Suppressor macrophage treated with lipopolysaccharide for 4 hours (primary cell): ENCODE measurements around the gene GRHL1.
A peak's percentile ranks its signal among the peaks of the same experiment; 100 is the strongest.
"Not testable (repeated sequence)": the region's sequence is repeated elsewhere in the genome, so short reads cannot be mapped to it uniquely, and the experiment has no call there.

Source experiments
- DNase-seq: peaks from one replicate; pipeline ENCODE4 v3.0.0-alpha.2; 2020

The GRHL1 gene, protein sequence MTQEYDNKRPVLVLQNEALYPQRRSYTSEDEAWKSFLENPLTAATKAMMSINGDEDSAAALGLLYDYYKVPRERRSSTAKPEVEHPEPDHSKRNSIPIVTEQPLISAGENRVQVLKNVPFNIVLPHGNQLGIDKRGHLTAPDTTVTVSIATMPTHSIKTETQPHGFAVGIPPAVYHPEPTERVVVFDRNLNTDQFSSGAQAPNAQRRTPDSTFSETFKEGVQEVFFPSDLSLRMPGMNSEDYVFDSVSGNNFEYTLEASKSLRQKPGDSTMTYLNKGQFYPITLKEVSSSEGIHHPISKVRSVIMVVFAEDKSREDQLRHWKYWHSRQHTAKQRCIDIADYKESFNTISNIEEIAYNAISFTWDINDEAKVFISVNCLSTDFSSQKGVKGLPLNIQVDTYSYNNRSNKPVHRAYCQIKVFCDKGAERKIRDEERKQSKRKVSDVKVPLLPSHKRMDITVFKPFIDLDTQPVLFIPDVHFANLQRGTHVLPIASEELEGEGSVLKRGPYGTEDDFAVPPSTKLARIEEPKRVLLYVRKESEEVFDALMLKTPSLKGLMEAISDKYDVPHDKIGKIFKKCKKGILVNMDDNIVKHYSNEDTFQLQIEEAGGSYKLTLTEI

DNA sequence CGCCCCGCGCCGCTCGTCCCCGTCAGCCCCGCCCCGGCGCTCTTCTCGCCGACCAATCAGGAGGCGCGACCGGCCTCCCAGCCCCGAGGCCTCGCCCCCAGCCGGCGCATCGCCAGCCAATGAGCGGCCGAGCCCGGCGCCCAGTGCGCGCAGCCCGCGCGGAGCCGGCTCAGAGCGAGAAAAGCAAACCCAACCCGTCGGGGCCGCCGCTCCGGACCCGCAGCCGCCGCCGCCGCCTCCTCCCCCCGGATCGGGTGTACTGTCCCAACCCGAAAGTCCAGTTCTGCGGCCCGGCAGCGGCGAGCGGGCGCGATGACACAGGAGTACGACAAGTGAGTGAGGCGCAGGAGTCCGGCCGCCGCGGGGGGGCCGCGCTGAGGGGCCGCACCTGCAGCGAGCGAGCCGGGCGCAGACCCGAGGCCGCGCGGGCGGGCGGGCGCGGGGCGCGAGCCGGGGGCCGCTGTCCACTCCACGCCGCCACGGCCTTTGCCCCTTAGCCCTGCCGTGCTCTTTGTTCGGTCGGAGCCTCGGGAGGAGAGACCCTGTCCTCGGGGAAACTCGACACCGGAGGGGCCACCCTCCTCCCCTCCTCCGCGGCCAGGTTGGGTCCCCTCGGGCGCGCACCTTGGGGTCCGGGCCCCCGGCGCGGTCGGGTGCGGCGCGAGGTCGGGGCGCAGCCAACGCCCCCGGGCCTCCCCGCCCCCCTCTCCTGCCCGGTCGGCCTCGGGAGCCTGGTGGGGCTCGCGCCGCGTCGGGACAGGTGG is at the start of gene GRHL1:
Gene GRHL1 (plus strand): TSS at position 172 of the 764 bp plus-strand sequence. CDS start 141 bp downstream, at position 313.
- DNase-seq, result peak; percentile 98

DNA sequence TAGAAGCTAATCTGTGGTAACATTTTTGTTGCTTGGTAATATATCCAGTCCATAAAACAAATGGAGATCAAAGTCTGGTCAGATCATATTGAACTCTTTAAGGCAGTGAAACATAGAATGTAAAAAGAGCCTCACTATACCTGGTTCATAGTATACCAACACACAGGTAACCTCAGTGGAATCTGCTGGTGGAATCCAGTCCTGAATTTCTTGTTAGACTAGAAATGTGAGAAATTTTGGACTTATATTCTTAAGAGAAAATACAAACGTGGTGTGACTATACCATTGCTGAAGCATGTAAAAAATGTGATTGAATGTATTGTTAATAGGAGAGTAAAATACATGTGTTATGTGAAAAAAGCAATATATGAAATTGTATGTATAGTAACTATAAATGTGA is 46.1 kb upstream of the GRHL1 start:
- DNase-seq, result no peak

DNA sequence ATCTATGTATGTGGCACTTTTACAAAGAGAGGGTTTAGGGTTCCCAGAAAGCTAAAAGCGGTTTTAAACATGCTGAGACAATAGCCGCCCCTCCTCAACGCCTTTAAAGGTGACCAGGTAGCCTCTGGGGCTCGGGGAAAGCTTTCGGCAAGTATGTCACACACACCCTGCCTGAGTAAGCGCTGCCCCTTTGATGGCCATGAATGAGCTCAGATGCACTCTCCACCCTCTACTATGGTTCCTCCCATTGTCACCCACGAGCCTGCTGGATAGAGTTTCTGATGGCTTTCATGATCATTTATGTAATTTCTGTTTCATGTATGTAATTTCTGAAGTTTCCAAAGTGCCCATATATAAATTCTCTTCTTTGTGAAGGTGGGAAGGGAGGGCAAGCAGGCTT is 44.1 kb upstream of the GRHL1 start:
- DNase-seq, result no peak

DNA sequence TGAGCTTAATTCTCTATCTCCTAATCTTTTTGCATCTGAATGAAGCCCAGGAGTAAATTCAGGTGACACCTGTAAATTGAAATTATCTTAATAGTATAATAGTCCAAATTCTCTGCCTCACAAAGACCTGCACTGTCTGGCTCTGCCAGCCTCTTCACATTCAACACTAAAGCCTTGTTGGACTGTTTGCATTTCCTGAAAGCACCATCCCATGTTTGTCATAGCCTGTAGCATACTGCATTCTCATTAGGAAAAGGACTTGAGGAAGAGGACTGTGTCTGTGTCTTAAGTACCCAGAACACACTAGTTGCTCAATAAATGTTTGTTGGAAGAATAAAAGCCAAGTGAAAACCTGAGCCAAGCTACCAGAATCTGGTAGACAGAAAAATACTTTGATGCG is 42.9 kb upstream of the GRHL1 start:
- no peak for DNase-seq

DNA sequence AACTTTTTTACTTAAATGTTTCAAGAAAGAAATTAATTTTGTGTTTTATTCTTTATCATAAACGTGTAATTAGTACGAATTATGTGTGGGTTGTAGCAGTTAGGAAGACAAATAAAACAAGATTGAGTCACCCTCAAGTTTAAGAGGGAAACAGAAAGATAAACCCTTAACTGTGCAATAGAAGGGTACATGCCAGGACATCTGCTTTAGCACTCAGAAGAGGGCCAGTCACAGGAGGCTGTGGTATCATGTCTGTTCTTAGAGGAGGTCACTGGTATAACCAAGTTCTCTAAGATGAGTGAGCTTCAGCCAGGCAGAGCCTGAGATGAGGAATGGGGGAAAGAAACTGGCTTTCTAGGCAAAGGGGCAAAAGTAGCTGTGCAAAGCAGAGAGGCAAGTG is 42.4 kb upstream of the GRHL1 start:
- DNase-seq, result peak; percentile 29

DNA sequence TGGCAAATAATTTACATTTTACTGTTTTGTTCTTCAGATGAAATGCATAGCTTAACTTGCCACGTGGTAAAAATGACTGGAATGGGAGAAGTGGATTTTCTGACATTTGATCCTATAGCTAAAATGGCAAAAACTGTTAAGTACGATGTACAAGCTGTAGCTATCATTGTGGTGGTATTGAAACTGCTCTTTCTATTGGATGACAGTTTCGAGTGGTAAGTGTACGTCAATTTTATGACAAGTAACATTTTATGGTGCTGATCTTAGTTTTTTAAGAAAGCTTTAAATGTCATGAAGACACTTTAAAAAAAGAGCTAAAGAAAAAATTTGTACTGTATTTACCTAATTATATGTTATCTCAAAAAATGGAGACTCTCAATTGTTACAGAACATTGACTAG is 40.8 kb upstream of the GRHL1 start:
- no peak for DNase-seq

DNA sequence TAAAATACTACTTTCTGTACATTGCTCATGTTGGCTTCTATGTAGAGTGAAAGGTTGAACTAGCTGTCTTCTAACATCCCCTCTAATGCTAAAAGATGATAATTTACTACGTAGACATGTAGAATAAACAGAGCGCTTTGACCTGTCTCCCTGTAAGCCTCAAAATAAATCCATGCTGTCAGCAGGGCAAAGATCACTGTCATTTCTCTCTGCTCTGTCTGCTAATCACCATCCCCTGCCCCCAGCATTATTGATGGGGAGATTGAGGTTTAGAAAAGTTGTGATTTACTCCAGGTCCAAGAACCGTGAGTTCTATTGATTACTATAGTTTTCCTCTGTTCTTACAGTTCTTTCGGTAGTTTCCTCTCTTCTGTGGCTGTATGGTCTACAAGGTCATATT is 39.0 kb upstream of the GRHL1 start:
- DNase-seq, result no peak

DNA sequence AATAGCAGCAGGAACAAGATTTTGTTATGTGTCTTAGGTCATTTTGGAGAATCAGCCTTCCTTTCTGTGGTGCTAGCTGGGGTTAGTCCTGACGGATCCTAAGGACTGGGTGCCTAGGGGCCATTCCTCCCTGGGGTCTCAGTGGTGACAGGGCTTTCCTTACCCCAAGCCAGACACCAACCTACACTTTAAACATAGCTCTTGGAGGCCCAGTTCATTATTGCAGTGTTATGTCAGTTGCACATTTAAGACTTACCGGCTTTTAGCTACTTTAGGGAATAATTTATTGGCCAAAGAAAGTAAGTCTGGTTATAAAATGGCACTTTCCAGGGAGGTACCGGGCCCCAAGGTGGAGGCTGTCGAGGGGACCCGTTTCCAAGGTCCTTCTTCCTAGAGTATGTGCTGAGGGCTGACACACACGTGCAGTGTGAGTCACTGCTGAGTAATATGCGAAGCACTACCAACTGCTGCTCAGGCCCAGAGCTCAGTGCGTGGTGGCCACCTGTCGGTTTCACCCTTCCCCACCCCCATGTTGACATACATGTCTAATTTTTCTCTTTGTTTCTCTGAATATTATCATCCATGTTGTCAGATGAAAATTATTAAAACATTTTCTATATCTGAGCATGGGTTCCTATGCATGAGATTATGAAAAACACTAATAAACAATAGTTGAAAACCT is 37.0 kb upstream of the GRHL1 start:
- no peak for DNase-seq

DNA sequence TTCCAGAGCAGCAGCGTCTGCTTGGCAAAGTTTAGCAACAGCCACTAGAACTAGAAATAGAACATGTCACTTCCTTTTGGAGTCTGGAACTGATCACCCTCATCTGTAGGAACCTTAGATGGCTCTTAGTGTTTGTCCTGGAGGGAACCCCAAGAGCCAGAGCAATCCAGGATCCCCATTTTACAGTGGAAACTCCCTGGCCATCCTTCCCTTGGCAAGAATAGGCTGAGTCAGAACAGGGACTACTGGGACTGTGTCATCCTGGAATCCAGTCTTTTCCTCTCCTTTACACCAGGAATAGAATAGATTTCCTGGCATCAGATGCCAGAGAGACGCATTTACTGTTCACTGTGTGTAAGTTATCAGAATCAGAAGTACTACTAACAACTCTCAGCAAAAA is 33.2 kb upstream of the GRHL1 start:
- DNase-seq, result no peak

DNA sequence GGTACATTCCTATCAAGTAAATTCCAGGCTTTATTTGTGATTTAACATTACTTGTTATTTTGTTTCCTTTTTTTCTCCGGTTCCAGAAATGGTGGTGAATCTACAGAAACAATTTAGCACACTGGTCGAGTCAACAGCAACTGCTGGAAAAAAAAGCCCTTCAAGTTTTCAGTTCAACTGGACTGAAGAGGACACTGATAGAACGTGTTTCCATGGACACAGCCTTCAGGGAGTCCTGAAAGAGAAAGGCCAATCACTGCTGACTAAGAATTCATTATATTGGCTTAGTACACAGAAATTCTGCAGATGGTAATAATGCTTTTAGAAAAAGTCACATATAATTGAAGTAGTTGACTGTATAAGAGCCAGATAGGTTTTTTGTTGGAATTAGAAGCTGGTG is 32.0 kb upstream of the GRHL1 start:
- no peak for DNase-seq

DNA sequence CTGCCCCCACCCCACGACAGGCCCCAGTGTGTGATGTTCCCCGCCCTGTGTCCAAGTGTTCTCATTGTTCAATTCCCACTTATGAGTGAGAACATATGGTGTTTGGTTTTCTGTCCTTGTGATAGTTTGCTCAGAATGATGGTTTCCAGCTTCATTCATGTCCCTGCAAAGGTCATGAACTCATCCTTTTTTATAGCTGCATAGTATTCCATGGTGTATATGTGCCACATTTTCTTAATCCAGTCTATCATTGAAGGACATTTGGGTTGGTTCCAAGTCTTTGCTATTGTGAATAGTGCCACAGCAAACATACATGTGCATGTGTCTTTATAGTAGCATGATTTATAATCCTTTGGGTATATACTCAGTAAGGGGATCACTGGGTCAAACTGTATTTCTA is 24.5 kb upstream of the GRHL1 start:
- DNase-seq, result not testable (repeated sequence)

DNA sequence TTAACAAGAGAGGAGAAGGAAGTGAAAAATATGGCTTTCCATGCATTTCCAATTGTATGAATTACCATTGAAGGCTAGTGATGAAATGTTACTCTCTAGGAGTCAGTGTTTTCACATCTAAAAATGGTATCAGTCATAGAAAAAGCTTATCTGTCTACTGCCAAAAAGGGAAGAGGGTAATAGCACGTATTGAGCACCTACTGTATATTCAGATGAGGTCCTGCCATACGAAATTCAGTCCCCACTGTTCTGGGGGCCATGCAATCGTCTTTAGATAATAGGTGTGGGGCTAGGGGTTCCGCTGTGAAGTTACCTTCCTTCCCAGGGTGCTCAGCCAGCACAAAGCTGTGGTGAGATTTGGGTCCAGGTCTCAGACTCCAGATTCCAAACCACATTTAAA is 14.2 kb upstream of the GRHL1 start:
- DNase-seq, result no peak

DNA sequence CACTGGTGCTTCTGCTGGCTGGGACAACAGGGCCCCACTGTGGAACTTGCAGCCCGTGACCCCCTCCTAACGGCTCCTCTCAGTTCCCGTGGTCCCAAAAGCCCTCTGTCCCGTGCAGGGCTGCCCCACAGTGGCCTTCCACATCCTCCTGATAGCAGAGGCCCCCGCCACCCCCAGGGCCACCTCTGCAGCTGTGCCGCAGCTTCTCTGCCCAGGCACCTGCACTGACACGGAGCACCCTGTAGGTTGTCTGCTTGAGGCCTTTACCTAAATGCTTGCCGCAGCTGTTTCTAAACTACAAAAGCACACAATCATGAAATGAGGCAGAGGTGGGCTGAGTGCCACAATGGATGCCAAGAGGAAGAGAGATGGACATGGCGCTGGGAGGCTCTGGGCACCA is 13.5 kb upstream of the GRHL1 start:
- no peak for DNase-seq

DNA sequence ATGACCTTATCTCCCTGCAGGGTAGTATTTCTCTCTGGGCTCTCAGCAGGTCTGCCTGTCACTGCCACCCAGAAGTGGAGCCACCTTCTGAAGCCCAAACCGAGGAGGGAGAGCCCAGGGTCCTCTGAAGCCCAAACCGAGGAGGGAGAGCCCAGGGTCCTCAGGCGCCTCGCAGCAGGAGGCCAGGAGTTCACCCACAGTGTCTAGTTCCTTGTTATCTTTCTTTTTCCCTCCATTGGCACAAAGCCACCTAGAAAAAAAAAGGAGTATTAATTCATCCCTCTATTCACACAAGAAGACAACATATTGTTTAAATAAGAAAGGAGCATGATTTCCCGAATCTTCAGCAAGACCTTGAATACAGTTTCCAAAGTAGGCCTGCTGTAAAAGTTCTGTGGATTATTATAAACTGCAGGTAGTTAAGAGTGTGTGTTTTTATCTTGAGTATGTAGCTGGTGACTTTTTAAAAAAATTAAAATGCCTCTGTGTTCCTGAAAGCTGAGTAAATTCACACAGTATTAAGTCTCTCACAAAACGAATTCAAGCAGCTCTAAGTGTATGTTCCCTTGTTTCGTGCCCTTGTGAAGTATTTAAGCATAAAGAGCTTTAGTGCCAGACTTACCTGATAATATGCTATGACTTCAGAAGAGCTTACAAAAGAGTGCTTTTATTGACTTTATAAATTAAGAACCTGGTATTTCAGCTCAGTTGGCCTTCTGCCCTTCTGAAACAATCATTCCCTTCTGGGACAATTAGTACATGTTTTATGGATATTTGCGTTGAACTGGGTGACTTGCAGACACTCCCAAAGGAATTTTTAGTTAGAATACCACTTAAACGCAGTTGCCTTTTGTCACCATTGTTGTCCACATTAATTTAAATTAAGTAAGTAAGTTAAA is 11.7 kb upstream of the GRHL1 start:
- DNase-seq, result no peak

DNA sequence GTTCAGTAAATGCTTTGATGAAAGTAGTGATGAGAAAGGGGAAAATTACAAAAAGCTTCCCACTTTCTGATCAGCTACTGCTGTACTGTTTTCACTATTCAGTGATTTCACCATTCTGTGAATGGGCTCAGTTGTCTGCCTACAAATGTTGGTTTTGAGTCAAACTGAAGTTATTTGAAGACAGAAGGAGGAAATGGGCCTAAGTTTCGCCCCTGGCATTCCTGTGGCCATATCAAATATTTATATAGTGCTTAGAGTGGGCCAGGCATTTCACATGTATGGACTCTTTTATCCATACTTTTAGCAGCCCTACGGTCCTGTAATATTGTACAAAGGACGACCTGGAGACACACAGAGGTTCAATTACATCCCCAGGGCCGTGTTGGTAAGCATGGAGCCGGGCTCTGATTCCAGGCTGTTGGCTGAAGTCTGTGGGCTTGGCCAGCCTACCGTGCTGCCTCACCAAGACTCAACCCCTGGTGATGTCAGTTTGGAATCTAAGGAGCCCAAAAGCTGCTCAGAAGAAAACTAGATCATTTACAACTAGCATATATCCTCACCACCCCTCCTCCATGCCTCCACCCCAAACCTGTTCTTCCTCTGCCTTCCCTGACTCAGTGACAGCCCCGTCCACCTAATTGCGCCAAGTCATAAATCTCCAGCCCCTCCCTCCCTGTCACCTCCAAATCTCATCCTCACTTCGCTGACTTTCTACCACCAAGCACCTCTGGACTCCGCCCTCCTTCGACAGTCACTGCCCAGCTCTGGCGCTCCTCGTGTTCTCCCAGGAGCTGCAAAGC is 10.1 kb upstream of the GRHL1 start:
- no peak for DNase-seq

DNA sequence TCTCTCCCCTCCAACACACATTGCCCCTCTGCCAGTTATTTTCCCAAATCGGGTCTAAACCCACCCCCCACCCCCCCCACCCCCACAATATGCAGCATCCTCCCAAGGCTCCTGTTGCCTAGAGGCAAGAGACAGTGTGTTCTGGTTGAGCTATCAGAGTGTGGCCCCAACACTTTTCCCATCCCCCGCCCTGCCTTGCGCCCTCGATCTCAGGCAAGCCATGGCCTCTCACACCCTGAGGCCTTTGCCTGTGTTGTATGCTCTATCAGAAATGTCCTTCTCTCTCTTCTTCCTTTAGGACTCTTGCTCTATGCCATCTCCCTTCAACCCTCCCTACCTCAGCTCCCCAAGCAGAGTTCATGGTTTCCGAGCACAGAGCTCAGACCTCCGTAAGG is 9.5 kb upstream of the GRHL1 start:
- DNase-seq, result no peak

DNA sequence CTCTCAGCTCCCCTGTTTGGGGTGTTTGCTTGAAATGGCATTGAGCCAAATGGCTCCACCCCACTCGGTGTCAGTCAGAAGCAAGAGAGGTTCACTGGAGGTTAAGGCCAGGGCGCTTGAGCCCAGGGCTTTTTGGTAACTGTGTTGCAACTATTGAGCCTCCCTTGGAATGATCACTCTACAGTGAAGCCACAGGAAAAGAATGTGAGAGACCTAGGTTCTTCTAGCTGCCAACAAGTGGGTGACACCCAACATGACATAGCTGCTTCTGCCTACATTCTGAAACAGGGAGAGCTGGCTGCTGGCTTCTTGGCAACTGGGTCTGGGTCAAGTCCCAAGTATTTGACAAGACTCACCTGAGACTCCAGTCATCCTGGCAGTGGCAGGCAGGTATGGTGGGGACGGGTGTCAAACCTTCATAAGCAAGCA is 7.1 kb upstream of the GRHL1 start:
- DNase-seq, result no peak

DNA sequence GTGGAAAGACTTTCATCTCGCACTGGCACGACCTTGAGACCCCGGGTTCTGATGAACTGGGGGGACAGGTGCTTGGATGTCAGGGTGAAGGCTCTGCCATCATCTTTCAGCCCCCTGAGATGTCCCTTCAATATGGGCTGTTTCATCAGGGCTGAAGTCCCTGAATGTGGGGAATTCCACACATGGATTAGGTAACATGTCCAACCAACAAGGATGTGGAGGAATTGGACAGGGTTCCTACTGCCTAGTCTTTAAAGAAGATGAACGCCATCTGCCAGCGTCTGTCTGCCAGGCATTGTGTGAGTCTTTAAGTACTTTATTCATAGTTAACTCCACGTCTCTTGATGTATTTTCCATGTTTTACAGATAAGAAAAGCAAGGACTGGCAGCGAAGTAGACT is 5.9 kb upstream of the GRHL1 start:
- DNase-seq, result no peak

DNA sequence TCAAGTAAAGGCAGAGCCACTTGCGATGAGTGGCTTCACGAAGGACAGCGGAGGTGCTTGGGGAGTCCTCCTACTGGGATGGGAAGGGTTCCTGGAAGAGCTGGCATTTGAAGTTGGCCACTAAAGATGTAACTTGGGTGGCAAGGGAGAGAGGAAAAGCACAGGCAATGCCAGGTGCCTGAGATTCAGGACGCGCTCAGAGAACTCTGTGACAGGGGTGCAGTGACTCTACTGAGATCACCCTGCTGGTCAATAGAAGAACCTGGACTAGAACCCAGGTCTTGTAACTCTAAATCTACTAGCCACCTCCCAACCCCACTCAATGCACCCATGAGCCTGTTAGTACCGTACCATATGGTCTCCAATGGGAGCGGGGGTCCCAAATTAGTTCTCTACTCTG is 5.4 kb upstream of the GRHL1 start:
- no peak for DNase-seq

DNA sequence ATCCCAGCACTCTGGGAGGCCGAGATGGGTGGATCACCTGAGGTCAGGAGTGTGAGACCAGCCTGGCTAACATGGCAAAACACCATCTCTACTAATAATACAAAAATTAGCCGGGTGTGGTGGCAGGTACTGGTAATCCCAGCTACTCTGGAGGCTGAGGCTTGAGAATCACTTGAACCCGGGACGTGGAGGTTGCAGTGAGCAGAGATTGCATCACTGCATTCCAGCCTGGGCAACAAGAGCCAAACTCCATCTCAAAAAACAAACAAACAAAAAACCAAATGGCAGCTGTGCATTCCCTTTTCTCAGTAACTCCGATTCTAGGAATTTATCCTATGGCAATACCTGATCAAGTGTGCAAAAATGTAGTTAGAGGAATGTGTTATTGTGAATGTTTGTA is 4.7 kb upstream of the GRHL1 start:
- DNase-seq, result no peak

DNA sequence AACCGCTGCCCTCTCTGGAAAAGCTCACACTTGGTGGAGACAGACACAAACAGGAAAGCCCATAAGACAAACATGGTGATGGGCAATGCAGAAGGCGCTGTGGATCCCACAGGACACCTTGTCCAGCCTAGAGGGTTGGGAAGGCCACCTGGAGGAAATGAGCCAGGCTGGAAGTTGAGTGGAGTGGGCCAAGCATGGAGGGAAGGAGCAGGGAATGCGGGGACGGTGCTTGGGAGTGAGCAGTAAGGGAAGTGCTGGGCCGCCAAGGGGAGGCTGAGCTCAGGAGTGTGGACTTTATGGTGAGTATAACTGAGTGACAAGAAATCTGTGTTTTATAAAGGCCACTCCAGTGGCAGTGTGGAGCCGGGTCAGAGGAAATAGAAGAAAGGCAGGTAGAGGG is 2.8 kb upstream of the GRHL1 start:
- no peak for DNase-seq
